ENCODE results near the gene TCEANC2.
"Not testable (repeated sequence)": the region's sequence is repeated elsewhere in the genome, so short reads cannot be mapped to it uniquely, and the experiment has no call there.

The TCEANC2 gene

DNA sequence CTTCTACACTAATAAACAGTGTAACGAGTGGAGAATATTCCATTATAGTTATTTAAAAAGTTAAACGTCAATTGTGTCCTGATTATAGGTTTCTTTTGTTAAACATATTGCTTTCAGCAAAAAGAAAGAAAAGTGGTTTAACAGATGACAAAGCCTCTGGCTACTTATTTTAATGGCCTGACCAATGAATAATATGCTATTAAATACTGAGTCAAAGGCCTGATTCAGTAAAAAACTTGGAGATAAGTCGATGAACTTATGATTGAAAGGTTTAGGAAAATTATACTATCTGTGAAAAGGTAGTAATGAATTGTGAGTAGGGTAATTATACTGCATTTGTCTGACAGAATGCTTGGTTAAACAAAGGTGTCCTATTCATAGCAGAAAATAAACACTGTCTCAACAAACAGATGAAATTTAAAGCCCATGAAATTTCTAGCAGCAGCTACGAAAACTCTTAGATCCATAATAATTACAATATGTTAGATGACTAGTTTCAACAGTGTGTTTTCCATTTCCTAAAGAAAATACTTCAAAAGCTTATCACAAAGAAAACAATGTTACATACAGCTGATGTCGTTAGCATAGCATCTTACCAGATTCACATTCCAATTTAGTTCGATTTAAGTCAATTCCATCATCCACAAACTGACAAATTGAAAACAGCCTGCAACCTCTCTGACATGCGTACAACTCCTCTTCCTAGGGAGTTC lies 6.6 kb upstream of the TCEANC2 start:
- Histone ChIP-seq H3K27me3 (ENCODE audit: insufficient read depth, low read length) (no peaks in the 10 kb centered on the region), H2AFZ (ENCODE audit: low read depth, low read length) (no peak overlapping the region), H3K4me3 (ENCODE audit: low read length) (no peak overlapping the region), H3K36me3 (ENCODE audit: insufficient read depth, low read length) (peaks cover 21% of the 10 kb centered on the region), H3K4me1 (ENCODE audit: insufficient read depth, low read length) (peaks cover 10% of the 10 kb centered on the region), H3K9me3 (ENCODE audit: low read length) (no peaks in the 10 kb centered on the region)

DNA sequence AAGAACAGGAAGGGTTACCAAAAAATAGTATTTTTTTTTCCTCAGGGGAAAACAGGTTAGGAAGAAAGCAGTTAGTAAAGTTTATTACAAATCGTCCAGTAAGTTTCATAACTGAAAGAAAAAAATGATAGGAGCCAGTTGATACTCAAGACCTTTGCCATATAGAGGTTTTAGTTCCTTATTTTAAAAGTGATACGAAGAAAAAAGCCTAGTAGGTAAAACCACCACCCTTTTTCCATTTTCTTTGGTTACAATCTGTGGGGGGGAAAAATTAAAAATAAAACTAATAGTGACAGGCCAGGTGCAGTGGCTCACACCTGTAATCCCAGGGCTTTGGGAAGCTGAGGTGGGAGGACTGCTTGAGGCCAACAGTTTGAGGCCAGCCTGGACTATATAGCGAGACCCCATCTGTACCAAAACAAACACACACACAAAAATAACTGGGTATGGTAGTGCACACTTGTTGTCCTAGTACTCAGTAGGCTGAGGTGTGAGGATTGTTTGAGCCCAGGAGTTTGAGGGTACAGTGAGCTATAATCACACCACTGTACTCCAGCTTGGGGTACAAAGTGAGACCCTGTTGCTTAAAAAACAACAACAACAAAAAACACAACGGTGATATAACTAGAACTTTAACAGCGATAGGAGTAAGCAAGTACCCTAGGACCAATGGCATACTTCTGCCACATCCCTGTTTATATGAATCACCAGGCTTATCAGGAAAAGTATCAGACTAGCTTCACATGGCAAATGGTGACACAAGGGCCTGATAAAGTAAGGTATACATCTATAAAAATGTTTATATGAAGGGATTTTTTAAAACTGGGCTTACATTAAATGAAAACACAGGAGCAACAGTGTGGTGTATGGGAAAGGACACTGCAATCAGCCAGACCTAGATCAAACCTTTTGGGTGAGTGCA lies 5.8 kb upstream of the TCEANC2 start:
- no peak overlapping the region for H2AFZ ChIP-seq (ENCODE audit: low read depth, low read length)
- H3K27me3 ChIP-seq (ENCODE audit: insufficient read depth, low read length): no peaks in the 10 kb centered on the region
- H3K4me3 ChIP-seq (ENCODE audit: low read length): no peak overlapping the region
- no peaks in the 10 kb centered on the region for H3K9me3 ChIP-seq (ENCODE audit: low read length)
- peaks cover 12% of the 10 kb centered on the region for H3K4me1 ChIP-seq (ENCODE audit: insufficient read depth, low read length)
- peaks cover 13% of the 10 kb centered on the region for H3K36me3 ChIP-seq (ENCODE audit: insufficient read depth, low read length)

DNA sequence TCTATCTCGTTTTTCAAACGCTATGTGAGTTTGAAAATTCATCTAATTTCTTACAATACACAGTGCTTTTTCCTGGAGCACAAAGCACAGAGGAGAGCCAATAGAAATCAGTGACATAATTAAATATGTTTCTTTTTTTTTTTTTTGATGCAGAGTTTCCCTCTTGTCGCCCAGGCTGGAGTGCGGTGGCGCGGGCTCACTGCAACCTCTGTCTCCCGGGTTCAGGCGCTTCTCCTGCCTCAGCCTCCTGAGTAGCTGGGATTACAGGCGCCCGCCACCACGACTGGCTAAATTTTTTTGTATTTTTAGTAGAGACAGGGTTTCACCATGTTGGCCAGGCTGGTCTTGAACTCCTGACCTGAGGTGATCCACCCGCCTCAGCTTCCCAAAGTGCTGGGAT lies 3.0 kb upstream of the TCEANC2 start:
- not testable (repeated sequence) for H3K27me3 ChIP-seq (ENCODE audit: insufficient read depth, low read length); H2AFZ ChIP-seq (ENCODE audit: low read depth, low read length); H3K36me3 ChIP-seq (ENCODE audit: insufficient read depth, low read length); H3K4me3 ChIP-seq (ENCODE audit: low read length); H3K9me3 ChIP-seq (ENCODE audit: low read length)
- H3K4me1 ChIP-seq (ENCODE audit: insufficient read depth, low read length): peaks cover 20% of the 10 kb centered on the region

DNA sequence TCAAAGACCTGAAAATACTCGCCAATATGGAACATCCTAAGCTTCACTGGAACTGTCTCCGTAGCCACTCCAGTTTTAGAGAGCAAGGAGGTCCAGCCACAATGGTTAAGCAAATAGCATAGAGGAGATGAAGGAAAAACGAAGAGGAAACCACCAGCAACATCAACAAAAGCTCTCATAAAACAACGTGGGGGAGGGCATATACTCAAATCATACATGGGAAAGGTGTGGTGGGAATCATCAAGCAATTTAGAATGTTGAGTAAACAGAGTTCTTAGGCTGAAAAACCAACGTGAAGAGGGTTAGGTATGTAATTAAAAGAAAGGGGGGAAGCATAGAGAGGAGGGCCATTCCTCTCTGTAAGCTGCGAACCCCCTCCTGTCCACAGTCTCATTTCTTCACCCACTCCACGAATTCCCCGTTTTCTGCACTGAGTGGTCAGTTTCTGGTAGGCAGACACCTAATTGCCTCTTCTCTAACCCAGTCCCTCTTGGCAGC lies 1.4 kb upstream of the TCEANC2 start:
- Histone ChIP-seq H3K9me3 (ENCODE audit: low read length) (no peaks in the 10 kb centered on the region), H3K4me3 (ENCODE audit: low read length) (peak overlapping the region; percentile 86), H2AFZ (ENCODE audit: low read depth, low read length) (no peak overlapping the region), H3K36me3 (ENCODE audit: insufficient read depth, low read length) (no peaks in the 10 kb centered on the region), H3K27me3 (ENCODE audit: insufficient read depth, low read length) (no peaks in the 10 kb centered on the region), H3K4me1 (ENCODE audit: insufficient read depth, low read length) (peaks cover 20% of the 10 kb centered on the region)

DNA sequence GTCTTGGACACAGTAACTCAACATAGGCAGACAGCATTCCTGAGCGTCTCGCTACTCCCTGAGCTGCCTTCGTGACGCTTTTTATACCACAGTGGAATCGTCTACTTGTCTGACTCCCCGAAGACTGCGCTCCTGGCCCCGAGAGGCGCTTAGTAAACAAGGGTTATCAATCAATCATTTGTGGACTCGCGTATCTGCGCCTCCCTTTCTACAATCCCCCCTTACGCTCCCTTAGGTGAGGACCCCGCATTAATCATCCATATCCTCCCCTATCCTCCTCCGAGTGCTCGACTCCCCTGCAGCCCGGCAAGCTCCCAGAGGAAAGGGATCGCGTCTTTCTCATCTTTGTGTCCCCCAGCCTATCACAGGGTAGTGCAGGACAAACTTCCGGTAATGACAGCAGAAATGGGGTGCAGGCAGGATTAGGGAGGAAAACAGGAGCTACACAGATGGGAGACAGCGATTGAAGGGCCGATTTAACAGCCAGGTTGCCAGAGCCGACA lies 926 bp upstream of the TCEANC2 start:
- Histone ChIP-seq H3K4me1 (ENCODE audit: insufficient read depth, low read length) (peaks cover 20% of the 10 kb centered on the region), H3K27me3 (ENCODE audit: insufficient read depth, low read length) (no peaks in the 10 kb centered on the region), H3K36me3 (ENCODE audit: insufficient read depth, low read length) (no peaks in the 10 kb centered on the region), H3K4me3 (ENCODE audit: low read length) (peak overlapping the region; percentile 86), H2AFZ (ENCODE audit: low read depth, low read length) (peak overlapping the region; percentile 12), H3K9me3 (ENCODE audit: low read length) (no peaks in the 10 kb centered on the region)

DNA sequence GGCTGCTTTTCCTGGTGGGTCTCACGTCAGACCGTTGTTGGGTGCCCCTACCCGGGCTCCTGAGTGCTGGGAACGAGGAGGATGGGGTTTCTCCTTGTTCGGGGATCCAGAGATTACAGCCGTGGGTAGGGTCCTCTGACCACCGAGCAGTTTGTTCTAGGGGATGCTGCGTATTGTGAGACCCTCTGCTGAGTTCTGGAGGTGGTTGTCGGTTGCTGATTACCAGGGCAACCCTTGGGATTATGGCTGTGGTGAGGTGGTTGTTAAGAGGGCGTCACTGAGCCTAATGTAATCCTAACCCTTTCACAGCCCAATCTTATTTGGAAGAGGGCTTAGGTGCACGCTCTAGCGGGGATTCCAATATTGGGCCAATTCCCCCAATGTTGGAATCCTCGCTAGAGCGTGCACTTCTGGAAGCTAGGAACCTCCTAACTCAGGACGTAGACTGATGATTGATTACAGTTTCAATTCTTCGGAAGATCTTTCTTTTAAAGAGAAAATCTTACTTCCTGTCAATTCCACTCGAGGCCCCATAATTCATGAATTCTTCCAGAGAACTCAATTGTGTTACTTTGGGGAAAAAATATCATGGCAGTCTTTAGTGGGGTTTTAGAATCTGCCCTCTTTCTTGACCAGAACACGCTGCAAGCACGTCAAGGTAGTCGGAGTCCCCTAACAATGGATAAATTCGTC lies 483 bp downstream of the TCEANC2 start:
- peak overlapping the region; percentile 52 for H2AFZ ChIP-seq (ENCODE audit: low read depth, low read length)
- peaks cover 20% of the 10 kb centered on the region for H3K4me1 ChIP-seq (ENCODE audit: insufficient read depth, low read length)
- H3K36me3 ChIP-seq (ENCODE audit: insufficient read depth, low read length): no peaks in the 10 kb centered on the region
- no peaks in the 10 kb centered on the region for H3K9me3 ChIP-seq (ENCODE audit: low read length)
- H3K27me3 ChIP-seq (ENCODE audit: insufficient read depth, low read length): no peaks in the 10 kb centered on the region
- H3K4me3 ChIP-seq (ENCODE audit: low read length): peak overlapping the region; percentile 86

DNA sequence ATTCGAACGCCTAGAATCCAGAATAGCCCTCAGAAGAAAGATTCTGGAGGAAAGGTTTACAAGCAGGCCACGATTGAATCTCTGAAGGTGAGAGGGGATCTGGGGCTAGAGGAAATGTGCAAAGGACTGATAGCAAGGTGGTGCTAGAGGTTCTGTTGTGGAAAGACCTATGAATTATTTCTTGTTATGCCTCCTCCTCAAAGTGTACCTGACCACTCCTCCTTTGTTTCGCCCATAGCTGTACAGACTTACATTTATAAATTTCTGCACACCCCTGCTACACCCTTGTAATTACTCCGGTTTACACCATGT lies 986 bp downstream of the TCEANC2 start:
- H3K36me3 ChIP-seq (ENCODE audit: insufficient read depth, low read length): no peaks in the 10 kb centered on the region
- no peaks in the 10 kb centered on the region for H3K9me3 ChIP-seq (ENCODE audit: low read length)
- H2AFZ ChIP-seq (ENCODE audit: low read depth, low read length): peak overlapping the region; percentile 52
- H3K4me3 ChIP-seq (ENCODE audit: low read length): peak overlapping the region; percentile 86
- H3K4me1 ChIP-seq (ENCODE audit: insufficient read depth, low read length): peaks cover 20% of the 10 kb centered on the region
- no peaks in the 10 kb centered on the region for H3K27me3 ChIP-seq (ENCODE audit: insufficient read depth, low read length)

DNA sequence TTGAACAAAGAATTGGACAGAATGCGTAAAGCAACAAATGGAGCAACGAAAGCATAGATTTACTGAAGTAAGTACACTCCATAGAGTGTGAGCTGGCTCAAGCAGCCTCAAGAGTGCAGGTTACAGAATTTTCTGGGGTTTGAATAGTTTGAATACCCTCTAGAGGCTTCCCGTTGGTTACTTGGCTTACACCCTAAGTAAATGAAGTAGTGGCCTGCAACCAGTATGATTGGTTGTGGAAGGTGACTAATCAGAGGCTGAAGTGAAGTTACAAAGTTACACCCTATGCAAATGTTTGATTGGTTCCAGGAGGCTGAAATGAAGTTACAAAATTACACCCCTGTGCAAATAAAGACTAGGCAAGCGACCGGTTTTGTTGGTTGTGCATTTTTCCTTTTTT lies 10.9 kb downstream of the TCEANC2 start:
- Histone ChIP-seq H2AFZ (ENCODE audit: low read depth, low read length) (no peak overlapping the region), H3K9me3 (ENCODE audit: low read length) (no peaks in the 10 kb centered on the region), H3K4me3 (ENCODE audit: low read length) (no peak overlapping the region), H3K27me3 (ENCODE audit: insufficient read depth, low read length) (no peaks in the 10 kb centered on the region), H3K4me1 (ENCODE audit: insufficient read depth, low read length) (no peaks in the 10 kb centered on the region), H3K36me3 (ENCODE audit: insufficient read depth, low read length) (no peaks in the 10 kb centered on the region)

DNA sequence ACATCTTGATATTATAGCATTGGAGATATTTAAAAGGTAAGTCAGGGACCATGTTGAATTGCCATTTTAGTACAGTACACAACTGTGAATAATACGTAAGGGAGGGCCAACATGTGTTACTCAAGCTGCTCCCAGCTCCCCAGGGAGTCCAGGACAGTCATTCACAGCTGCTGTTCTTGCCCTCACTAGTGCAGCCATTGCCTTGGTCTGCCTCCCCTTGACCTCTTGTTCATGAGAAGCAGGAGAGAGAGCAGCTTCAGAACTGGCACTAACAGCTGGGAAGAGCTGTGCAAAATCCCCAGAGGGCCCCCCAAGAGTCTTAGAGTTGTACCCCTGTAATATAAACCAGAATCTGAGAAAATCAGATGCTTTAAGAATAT lies 16.4 kb downstream of the TCEANC2 start:
- Histone ChIP-seq H2AFZ (ENCODE audit: low read depth, low read length) (no peak overlapping the region), H3K27me3 (ENCODE audit: insufficient read depth, low read length) (no peaks in the 10 kb centered on the region), H3K9me3 (ENCODE audit: low read length) (peaks cover 5% of the 10 kb centered on the region), H3K4me3 (ENCODE audit: low read length) (no peak overlapping the region), H3K4me1 (ENCODE audit: insufficient read depth, low read length) (no peaks in the 10 kb centered on the region), H3K36me3 (ENCODE audit: insufficient read depth, low read length) (peaks cover 9% of the 10 kb centered on the region)

DNA sequence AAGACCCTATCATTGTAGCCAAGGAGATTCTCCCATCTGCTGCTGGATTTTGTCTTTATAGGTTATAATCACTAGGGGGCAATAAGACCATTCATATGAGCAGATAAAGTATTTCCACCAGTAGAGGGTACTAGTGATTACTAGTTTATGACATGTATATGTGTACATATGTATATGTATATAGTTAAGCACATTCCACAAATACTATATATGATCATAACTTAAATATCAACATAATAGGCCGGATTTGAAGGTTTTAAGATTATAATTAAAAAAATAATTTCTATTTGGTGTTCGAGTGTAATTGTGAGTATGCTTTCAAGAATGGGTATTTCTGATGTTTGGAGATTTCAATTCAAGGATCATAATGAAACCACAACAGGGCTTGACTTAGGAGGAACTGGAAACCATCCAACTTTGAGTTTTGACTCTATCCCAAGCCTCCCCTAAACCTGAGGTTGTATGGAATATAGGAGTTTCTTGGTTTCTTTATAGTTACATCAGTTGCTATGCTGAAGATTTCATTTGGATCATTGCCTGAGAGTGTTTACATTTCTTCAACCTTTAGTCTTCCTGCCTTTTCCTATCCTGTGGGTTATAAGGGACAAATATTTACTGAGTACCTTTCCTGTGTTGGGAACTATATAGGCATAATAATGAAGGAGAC lies 16.9 kb downstream of the TCEANC2 start:
- Histone ChIP-seq H3K4me3 (ENCODE audit: low read length) (no peak overlapping the region), H2AFZ (ENCODE audit: low read depth, low read length) (no peak overlapping the region), H3K27me3 (ENCODE audit: insufficient read depth, low read length) (no peaks in the 10 kb centered on the region), H3K9me3 (ENCODE audit: low read length) (peaks cover 5% of the 10 kb centered on the region), H3K36me3 (ENCODE audit: insufficient read depth, low read length) (peaks cover 9% of the 10 kb centered on the region), H3K4me1 (ENCODE audit: insufficient read depth, low read length) (no peaks in the 10 kb centered on the region)

DNA sequence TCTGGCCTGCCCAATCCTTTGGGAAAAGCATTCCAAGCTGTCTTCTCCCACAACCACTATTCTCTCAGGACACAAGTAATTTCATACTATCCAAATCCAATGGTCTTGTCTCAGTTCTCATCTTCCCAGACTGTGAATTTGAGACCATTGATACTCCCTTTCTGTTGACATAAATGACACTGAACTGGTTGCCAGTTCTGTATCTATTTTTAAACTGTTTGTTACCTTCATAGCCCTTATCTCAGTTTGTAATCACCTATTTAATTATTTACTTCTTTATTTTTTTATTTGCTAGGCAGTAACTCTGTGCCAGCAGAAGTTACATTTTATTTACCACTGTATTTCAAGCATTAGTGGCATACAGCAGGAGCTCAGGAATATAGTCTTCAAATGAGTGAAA lies 24.0 kb downstream of the TCEANC2 start:
- no peaks in the 10 kb centered on the region for H3K27me3 ChIP-seq (ENCODE audit: insufficient read depth, low read length)
- no peak overlapping the region for H3K4me3 ChIP-seq (ENCODE audit: low read length)

DNA sequence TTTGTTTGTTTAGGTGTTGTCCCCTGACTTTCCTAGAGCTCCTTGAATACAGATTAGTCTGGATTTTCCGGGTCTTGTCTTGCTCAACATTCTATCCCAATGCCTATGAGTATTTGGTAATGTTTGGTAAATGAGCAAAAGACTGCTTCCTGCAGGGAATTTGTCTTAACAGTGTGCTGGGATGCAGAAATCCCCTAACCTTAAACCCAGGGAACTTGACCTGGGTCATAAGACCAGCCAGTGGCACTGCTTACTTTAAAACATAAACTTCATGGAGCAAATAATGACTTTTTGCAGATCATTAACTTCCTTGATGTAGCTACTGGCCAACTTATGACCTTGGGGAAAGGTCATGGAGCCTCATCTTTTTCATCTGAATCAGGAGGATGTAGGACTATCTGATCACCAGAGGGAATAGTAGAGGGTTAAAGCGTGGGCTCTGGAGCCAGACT lies 27.2 kb downstream of the TCEANC2 start:
- no peak overlapping the region for H3K4me3 ChIP-seq (ENCODE audit: low read length)

More for the DNA sequence above, 24.0 kb downstream of the TCEANC2 start:
- Histone ChIP-seq H3K36me3 (ENCODE audit: insufficient read depth, low read length) (peaks cover 5% of the 10 kb centered on the region), H3K9me3 (ENCODE audit: low read length) (no peaks in the 10 kb centered on the region), H3K4me1 (ENCODE audit: insufficient read depth, low read length) (no peaks in the 10 kb centered on the region), H2AFZ (ENCODE audit: low read depth, low read length) (no peak overlapping the region)

More for the DNA sequence above, 27.2 kb downstream of the TCEANC2 start:
- Histone ChIP-seq H3K27me3 (ENCODE audit: insufficient read depth, low read length) (no peaks in the 10 kb centered on the region), H2AFZ (ENCODE audit: low read depth, low read length) (no peak overlapping the region), H3K9me3 (ENCODE audit: low read length) (no peaks in the 10 kb centered on the region), H3K4me1 (ENCODE audit: insufficient read depth, low read length) (no peaks in the 10 kb centered on the region), H3K36me3 (ENCODE audit: insufficient read depth, low read length) (no peaks in the 10 kb centered on the region)

Data from neuron (in vitro differentiated cells).